B cell (primary cell): ENCODE results near the gene RCVRN. TPM values are rescaled to one million over a fixed set of nuclear protein-coding genes. Genes with fewer than 3 reads are reported as not detected.

ENCODE experiments used
- ATAC-seq: fragments of 200-7000 bp; cut with Tn5 transposase; one replicate; pipeline ENCODE4 v1.10.0; 2021; ENCODE audit warnings: low read depth, mild to moderate bottlenecking, moderate number of reproducible peaks, moderate library complexity
- CTCF ChIA-PET: fragments of 350-600 bp; sonication (Branson Sonifier 250); formaldehyde crosslinking; loops from one replicate; lab custom pipeline; 2021; ENCODE audit warnings: antibody characterized with exemption, inconsistent platforms; lab: Charles Lee
- POLR2A ChIA-PET: fragments of 350-600 bp; sonication (Branson Sonifier 250); formaldehyde crosslinking; loops from one replicate; lab custom pipeline; 2021; ENCODE audit warnings: antibody characterized with exemption; lab: Charles Lee
- DNase-seq: peaks from one replicate; pipeline ENCODE4 v3.0.0; 2013
- H2AFZ ChIP-seq: 2 replicates; pipeline ENCODE4 v1.6.1; 2012; ENCODE audit warnings: mild to moderate bottlenecking, low read depth, low read length; ENCODE audit not compliant: insufficient read depth, poor library complexity, severe bottlenecking
- H3K27ac ChIP-seq, 2 donors: 1 replicate in 1 of 2; 2 replicates in 1 of 2; pipeline ENCODE4 v1.5.1; 2012 to 2013; ENCODE audit warnings: low read length in 2 of 2, mild to moderate bottlenecking in 2 of 2, moderate library complexity in 1 of 2
- H3K27me3 ChIP-seq, 4 experiments: fragments of 200-600 bp in 1 of 4; sonication (generic) in 1 of 4; replicated peaks in 1 of 4; 1 replicate in 2 of 4; 2 replicates in 2 of 4; pipeline versions ENCODE4 v1.6.1 to v1.7.0; 2013 to 2016; ENCODE audit warnings: low read length in 3 of 4, mild to moderate bottlenecking in 2 of 4, mixed read lengths in 1 of 4, moderate library complexity in 1 of 4; ENCODE audit not compliant: insufficient read depth in 4 of 4, control insufficient read depth in 3 of 4; ENCODE audit errors: control extremely low read depth in 1 of 4
- H3K36me3 ChIP-seq, 2 experiments: replicated peaks in 1 of 2; 1 replicate in 1 of 2; 2 replicates in 1 of 2; pipeline versions ENCODE4 v1.6.1 to v1.7.1; 2013; ENCODE audit warnings: low read length in 1 of 2; ENCODE audit not compliant: insufficient read depth in 2 of 2, control insufficient read depth in 1 of 2; ENCODE audit errors: control extremely low read depth in 1 of 2, extremely low read depth in 1 of 2
- H3K4me1 ChIP-seq, 2 donors: fragments of 200-600 bp in 1 of 2; sonication (generic) in 1 of 2; 1 replicate in 1 of 2; 2 replicates in 1 of 2; pipeline versions ENCODE4 v1.5.1 to v1.6.1; 2013 to 2017; ENCODE audit warnings: low read length in 2 of 2; ENCODE audit not compliant: control insufficient read depth in 2 of 2, insufficient read depth in 2 of 2
- H3K4me2 ChIP-seq: replicated peaks from 2 replicates; pipeline ENCODE3; 2012; ENCODE audit warnings: mild to moderate bottlenecking, low read depth, low read length; ENCODE audit not compliant: poor library complexity, severe bottlenecking
- H3K4me3 ChIP-seq, 5 experiments: fragments of 200-600 bp in 1 of 5; sonication (generic) in 1 of 5; 1 replicate in 3 of 5; 2 replicates in 2 of 5; pipeline versions ENCODE4 v1.5.1 to v1.7.0; 2011 to 2016; ENCODE audit warnings: low read length in 4 of 5, mild to moderate bottlenecking in 4 of 5, low read depth in 2 of 5, control low read depth in 1 of 5, moderate library complexity in 1 of 5; ENCODE audit not compliant: insufficient read depth in 1 of 5; ENCODE audit errors: control extremely low read depth in 1 of 5, extremely low read depth in 1 of 5
- H3K79me2 ChIP-seq: fragments of 200-600 bp; sonication (generic); one replicate; pipeline ENCODE4 v1.6.0; 2016; ENCODE audit warnings: low read length; ENCODE audit not compliant: control insufficient read depth, insufficient read depth
- H3K9ac ChIP-seq: fragments of 200-600 bp; sonication (generic); 2 replicates; pipeline ENCODE4 v1.6.1; 2017; ENCODE audit warnings: mild to moderate bottlenecking, low read length, moderate library complexity
- H3K9me3 ChIP-seq, 3 donors: one replicate each; pipeline versions ENCODE4 v1.6.1 to v1.7.1; 2013; ENCODE audit warnings: low read length in 2 of 3; ENCODE audit not compliant: control insufficient read depth in 2 of 3, insufficient read depth in 1 of 3; ENCODE audit errors: control extremely low read depth in 1 of 3
- H4K20me1 ChIP-seq: 2 replicates; pipeline ENCODE4 v1.6.0; 2012; ENCODE audit warnings: mild to moderate bottlenecking, low read length; ENCODE audit not compliant: insufficient read depth, control insufficient read depth, poor library complexity, severe bottlenecking
- H3K27ac Mint-ChIP-seq: one replicate; pipeline ENCODE4 v1.8.0; 2021; ENCODE audit warnings: mixed read lengths
- H3K27me3 Mint-ChIP-seq: one replicate; pipeline ENCODE4 v1.8.0; 2021; ENCODE audit warnings: mixed read lengths
- H3K4me1 Mint-ChIP-seq: one replicate; pipeline ENCODE4 v1.8.0; 2021; ENCODE audit warnings: mixed read lengths
- H3K4me3 Mint-ChIP-seq: one replicate; pipeline ENCODE4 v1.8.0; 2021; ENCODE audit warnings: mixed read lengths
- H3K9me3 Mint-ChIP-seq: one replicate; pipeline ENCODE4 v1.8.0; 2022; ENCODE audit warnings: mixed read lengths; ENCODE audit not compliant: insufficient read depth
- CTCF ChIP-seq: fragments of 200-600 bp; IDR thresholded peaks from one replicate; pipeline ENCODE4 v1.8.0; 2022; ENCODE audit warnings: antibody characterized with exemption, mild to moderate bottlenecking
- EZH2 ChIP-seq: IDR thresholded peaks from 2 replicates; pipeline ENCODE4 v1.6.1; 2012; ENCODE audit warnings: borderline replicate concordance, low read depth, mild to moderate bottlenecking, moderate library complexity, low read length; ENCODE audit not compliant: insufficient read depth, poor library complexity, severe bottlenecking
- WGBS: methylation state at CpG from one replicate; pipeline ENCODE4 v1.1.5; 2013; ENCODE audit warnings: missing lambda C conversion rate; ENCODE audit not compliant: insufficient coverage; 5-methylcytosine and 5-hydroxymethylcytosine counted together
- intact Hi-C: fragments of 100-400 bp; cut with micrococcal nuclease; formaldehyde crosslinking; loops from one replicate; pipeline ENCODE4 v1.10.0; 2022
- polyA plus RNA-seq: library from polyadenylated mRNA; depleted of rRNA; stranded (reverse); fragments of >200 nt; gene quantifications from 2 replicates; pipeline ENCODE4 v1.2.3, GENCODE V29; 2012
- total RNA-seq, 2 donors: library from RNA; stranded (reverse); fragments of 120-200 nt in 1 of 2; gene quantifications; 1 replicate in 1 of 2; 2 replicates in 1 of 2; pipeline versions ENCODE4 v1.2.3 to v1.2.4, GENCODE V29; 2013 to 2022

The RCVRN gene
- total and polyA plus RNA-seq, 2 donors (not counting 1 experiment from before 2014, with no cell fraction given) = 0.16 TPM; not detected in 1

GRCh38 chr17:9912121-9913099 lies 7.3 kb upstream of the RCVRN start:
- H3K27me3 ChIP-seq = no peaks in the 10 kb centered on the region
- POLR2A ChIA-PET = no interaction called here
- no peak overlapping the region for H3K4me3 Mint-ChIP-seq

More at GRCh38 chr17:9912121-9913099, 7.3 kb upstream of the RCVRN start:
- no peaks in the 10 kb centered on the region for H4K20me1 ChIP-seq
- no peak overlapping the region for H3K4me2 ChIP-seq
- no peak overlapping the region for H3K4me3 ChIP-seq
- WGBS = 76% methylated on average over 15 of the region's 18 CpGs
- no peak overlapping the region for H2AFZ ChIP-seq
- no peaks in the 10 kb centered on the region for H3K79me2 ChIP-seq
- DNase-seq (no peak), ATAC-seq (no peak)
- no peak for TF ChIP-seq CTCF
- TF ChIP-seq EZH2 = no peak
- H3K9ac ChIP-seq = no peak overlapping the region
- intact Hi-C loops = no loop called here
- Mint-ChIP-seq H3K9me3 (no peaks in the 10 kb centered on the region), H3K27ac (no peak overlapping the region), H3K27me3 (peaks cover 2% of the 10 kb centered on the region), H3K4me1 (no peaks in the 10 kb centered on the region)
- no peaks in the 10 kb centered on the region for H3K9me3 ChIP-seq
- no peak overlapping the region for H3K27ac ChIP-seq
- H3K36me3 ChIP-seq = no peaks in the 10 kb centered on the region
- CTCF ChIA-PET = interaction anchor here (1.4 to 1.5 kb wide), 2 partner anchors 12 to 705 kb away, joined by 4 to 5 read pairs; no protein-coding TSS in a partner anchor
- no peaks in the 10 kb centered on the region for H3K4me1 ChIP-seq
